H1 (cell line): ENCODE results near the gene NDUFA6. TPM values are rescaled to one million over a fixed set of nuclear protein-coding genes. Genes with fewer than 3 reads are reported as not detected.

Source experiments
- CTCF ChIA-PET: fragments of 300-600 bp; sonication (Branson Sonifier 250); formaldehyde crosslinking; loops from one replicate; lab custom pipeline; 2021; ENCODE audit not compliant: partially characterized antibody; lab: Charles Lee
- POLR2A ChIA-PET: fragments of 300-600 bp; sonication (Branson Sonifier 250); formaldehyde crosslinking; loops from one replicate; lab custom pipeline; 2021; ENCODE audit warnings: inconsistent platforms; ENCODE audit not compliant: partially characterized antibody; lab: Charles Lee
- DNase-seq, 2 experiments: peaks; one replicate each; pipeline versions ENCODE4 v3.0.0 to v3.0.0-alpha.2; 2010 to 2022; ENCODE audit warnings: low spot score in 2 of 2, low read depth in 1 of 2, mixed read lengths in 1 of 2
- FAIRE-seq: peaks from 2 replicates; lab custom pipeline; 2011; peaks lifted over from hg19 to GRCh38; lab: Jason Lieb, UNC
- H2AFZ ChIP-seq: 2 replicates; pipeline ENCODE4 v1.8.1; 2012; ENCODE audit warnings: low read length, inconsistent platforms
- H2AK5ac ChIP-seq: 2 replicates; pipeline ENCODE4 v1.6.1; 2013; ENCODE audit warnings: low read depth, low read length
- H2BK120ac ChIP-seq: replicated peaks from 2 replicates; pipeline ENCODE3; 2013; ENCODE audit warnings: low read depth, low read length, inconsistent platforms
- H2BK12ac ChIP-seq: 2 replicates; pipeline ENCODE4 v1.6.1; 2013; ENCODE audit warnings: low read depth, low read length
- H2BK15ac ChIP-seq: 2 replicates; pipeline ENCODE4 v1.6.1; 2013; ENCODE audit warnings: low read length
- H2BK20ac ChIP-seq: 2 replicates; pipeline ENCODE4 v1.6.1; 2013; ENCODE audit warnings: low read length
- H2BK5ac ChIP-seq: 2 replicates; pipeline ENCODE4 v1.6.1; 2013; ENCODE audit warnings: low read depth, low read length
- H3K14ac ChIP-seq: 2 replicates; pipeline ENCODE4 v1.6.1; 2013; ENCODE audit warnings: inconsistent platforms; ENCODE audit not compliant: insufficient read length
- H3K18ac ChIP-seq: 2 replicates; pipeline ENCODE4 v1.6.1; 2013; ENCODE audit warnings: low read length; ENCODE audit errors: extremely low read depth
- H3K23ac ChIP-seq: 2 replicates; pipeline ENCODE4 v1.6.1; 2013; ENCODE audit warnings: inconsistent platforms; ENCODE audit not compliant: insufficient read length
- H3K23me2 ChIP-seq: 2 replicates; pipeline ENCODE4 v1.6.1; 2013; ENCODE audit warnings: low read depth, low read length
- H3K27ac ChIP-seq: 2 replicates; pipeline ENCODE4 v1.6.1; 2011; ENCODE audit warnings: low read depth, low read length, inconsistent platforms
- H3K27me3 ChIP-seq, 4 experiments: replicated peaks in 1 of 4; 1 replicate in 1 of 4; 2 replicates in 3 of 4; pipeline versions ENCODE4 v1.6.1 to v1.8.1; 2011 to 2013; ENCODE audit warnings: low read length in 3 of 4, mild to moderate bottlenecking in 3 of 4, inconsistent platforms in 2 of 4, mixed read lengths in 2 of 4, moderate library complexity in 1 of 4; ENCODE audit not compliant: control insufficient read depth in 3 of 4, insufficient read depth in 3 of 4; ENCODE audit errors: extremely low read depth in 1 of 4
- H3K36me3 ChIP-seq, 4 experiments: 2 replicates each; pipeline versions ENCODE4 v1.6.1 to v1.8.1; 2011 to 2013; ENCODE audit warnings: mild to moderate bottlenecking in 4 of 4, low read length in 3 of 4, moderate library complexity in 2 of 4, control low read depth in 1 of 4, inconsistent platforms in 1 of 4; ENCODE audit not compliant: insufficient read depth in 4 of 4, control insufficient read depth in 2 of 4
- H3K4ac ChIP-seq: replicated peaks from 2 replicates; pipeline ENCODE3; 2013; ENCODE audit warnings: low read length, low read depth, mixed read lengths, inconsistent platforms; ENCODE audit not compliant: insufficient read length
- H3K4me1 ChIP-seq, 4 experiments: replicated peaks in 1 of 4; 1 replicate in 1 of 4; 2 replicates in 3 of 4; pipeline versions ENCODE4 v1.6.1 to v1.8.1; 2011 to 2013; ENCODE audit warnings: low read length in 3 of 4, inconsistent platforms in 2 of 4, mixed read lengths in 1 of 4; ENCODE audit not compliant: insufficient read depth in 4 of 4, control insufficient read depth in 3 of 4
- H3K4me2 ChIP-seq, 2 experiments: 2 replicates each; pipeline versions ENCODE4 v1.6.1 to v1.8.1; 2011 to 2013; ENCODE audit warnings: low read depth in 2 of 2, low read length in 2 of 2, control low read depth in 1 of 2, inconsistent platforms in 1 of 2, mild to moderate bottlenecking in 1 of 2; ENCODE audit not compliant: insufficient read depth in 1 of 2
- H3K4me3 ChIP-seq, 4 experiments: fragments of 200-600, 300-600 bp in 1 of 4; sonication (generic), shearing (Covaris generic), sonication (Bioruptor Twin) in 1 of 4; 2 replicates each; pipeline versions ENCODE4 v1.5.1 to v1.8.1; 2011 to 2016; ENCODE audit warnings: low read length in 4 of 4, low read depth in 3 of 4, control low read depth in 2 of 4, inconsistent platforms in 2 of 4, mild to moderate bottlenecking in 2 of 4, mixed read lengths in 1 of 4, moderate library complexity in 1 of 4; ENCODE audit not compliant: insufficient read depth in 2 of 4; ENCODE audit errors: extremely low read depth in 1 of 4
- H3K56ac ChIP-seq: replicated peaks from 2 replicates; pipeline ENCODE3; 2013; ENCODE audit warnings: low read depth, mild to moderate bottlenecking, mixed read lengths, low read length, inconsistent platforms; ENCODE audit not compliant: insufficient read length
- H3K79me1 ChIP-seq: 2 replicates; pipeline ENCODE4 v1.6.1; 2013; ENCODE audit warnings: low read depth, low read length, control low read depth
- H3K79me2 ChIP-seq, 2 experiments: 2 replicates each; pipeline versions ENCODE4 v1.6.1 to v1.8.1; 2012 to 2013; ENCODE audit warnings: low read length in 2 of 2, mild to moderate bottlenecking in 2 of 2, inconsistent platforms in 1 of 2; ENCODE audit not compliant: insufficient read depth in 2 of 2, control insufficient read depth in 1 of 2
- H3K9ac ChIP-seq, 4 experiments: replicated peaks in 1 of 4; 1 replicate in 1 of 4; 2 replicates in 3 of 4; pipeline versions ENCODE4 v1.6.1 to v1.8.1; 2011 to 2013; ENCODE audit warnings: low read depth in 3 of 4, low read length in 3 of 4, control low read depth in 2 of 4, mild to moderate bottlenecking in 2 of 4, moderate library complexity in 2 of 4, inconsistent platforms in 1 of 4; ENCODE audit errors: extremely low read depth in 1 of 4
- H3K9me3 ChIP-seq, 2 experiments: 2 replicates each; pipeline versions ENCODE4 v1.6.1 to v1.8.1; 2012 to 2013; ENCODE audit warnings: mild to moderate bottlenecking in 2 of 2, moderate library complexity in 2 of 2, control low read depth in 1 of 2, inconsistent platforms in 1 of 2, low read depth in 1 of 2, low read length in 1 of 2, mixed read lengths in 1 of 2; ENCODE audit not compliant: insufficient read depth in 2 of 2
- H4K20me1 ChIP-seq, 2 experiments: replicated peaks in 1 of 2; 2 replicates each; pipeline versions ENCODE3 to v1.8.1; 2011 to 2013; ENCODE audit warnings: inconsistent platforms in 2 of 2, low read length in 2 of 2, mild to moderate bottlenecking in 1 of 2; ENCODE audit not compliant: insufficient read depth in 2 of 2, control insufficient read depth in 1 of 2
- H4K5ac ChIP-seq: 2 replicates; pipeline ENCODE4 v1.6.1; 2013; ENCODE audit warnings: low read length, low read depth, mixed read lengths, inconsistent platforms; ENCODE audit not compliant: insufficient read length
- H4K8ac ChIP-seq: 2 replicates; pipeline ENCODE4 v1.8.0; 2013; ENCODE audit warnings: mild to moderate bottlenecking, moderate library complexity, low read length, inconsistent platforms; ENCODE audit not compliant: insufficient read depth; ENCODE audit errors: extremely low read depth
- H4K91ac ChIP-seq: replicated peaks from 2 replicates; pipeline ENCODE3; 2013; ENCODE audit warnings: low read length, mixed read lengths, inconsistent platforms; ENCODE audit not compliant: insufficient read length
- ASH2L ChIP-seq: fragments of 200-600, 300-600 bp; sonication (generic); IDR thresholded peaks from one replicate; pipeline ENCODE4 v1.7.1; 2017; ENCODE audit warnings: low read length
- CEBPB ChIP-seq: IDR thresholded peaks from 2 replicates; pipeline ENCODE4 v1.6.1; 2012; ENCODE audit warnings: low read depth, low read length
- CREB1 ChIP-seq: IDR thresholded peaks from 2 replicates; pipeline ENCODE4 v1.6.1; 2012; ENCODE audit warnings: inconsistent platforms
- GTF2F1 ChIP-seq: IDR thresholded peaks from 2 replicates; pipeline ENCODE4 v1.6.1; 2012; ENCODE audit warnings: low read depth, low read length, improper control_type of control experiment, borderline replicate concordance
- SIRT6 ChIP-seq: IDR thresholded peaks from one replicate; pipeline ENCODE4 v1.7.1; 2012; ENCODE audit warnings: low read length, inconsistent platforms
- SP2 ChIP-seq: IDR thresholded peaks from 2 replicates; pipeline ENCODE4 v1.6.1; 2012; ENCODE audit warnings: mild to moderate bottlenecking, low read length, inconsistent platforms
- SRF ChIP-seq: IDR thresholded peaks from 2 replicates; pipeline ENCODE4 v1.6.1; 2011; ENCODE audit warnings: mild to moderate bottlenecking, low read depth, low read length, moderate library complexity
- TAF7 ChIP-seq: optimal IDR thresholded peaks from 2 replicates; pipeline ENCODE3; 2011; ENCODE audit warnings: low read depth, mild to moderate bottlenecking, inconsistent platforms, low read length, moderate library complexity, borderline replicate concordance
- ZNF274 ChIP-seq: IDR thresholded peaks from 2 replicates; pipeline ENCODE4 v1.7.0; 2012; ENCODE audit warnings: low read length, borderline replicate concordance; ENCODE audit errors: extremely low read depth
- WGBS, 2 experiments: shearing (Covaris generic) in 1 of 2; methylation state at CpG; one replicate each; pipeline versions ENCODE4 v1.1.6 to v1.1.7; 2013 to 2015; ENCODE audit warnings: low lambda C conversion rate in 2 of 2, mixed read lengths in 2 of 2, inconsistent platforms in 1 of 2, low coverage in 1 of 2, missing lambda C conversion rate in 1 of 2; ENCODE audit not compliant: insufficient replicate concordance in 2 of 2, insufficient coverage in 1 of 2, insufficient read length in 1 of 2; ENCODE audit errors: extremely low coverage in 1 of 2, missing lambda C conversion rate in 1 of 2; 5-methylcytosine and 5-hydroxymethylcytosine counted together
- polyA plus RNA-seq, 7 experiments: library from polyadenylated mRNA; depleted of rRNA in 3 of 7; stranded (reverse) in 5 of 7; unstranded in 2 of 7; fragments of >200 nt in 5 of 7; fragments of 200-250 nt in 2 of 7; gene quantifications; 1 replicate in 5 of 7; 2 replicates in 1 of 7; 4 replicates in 1 of 7; pipeline versions ENCODE4 v1.2.1 to v1.2.3, GENCODE V29; 2011 to 2013; ENCODE audit warnings: missing spikeins in 2 of 7, mixed read lengths in 2 of 7
- total RNA-seq: library from RNA; stranded (reverse); fragmentation: NEBNext Ultra II Directional; extraction: Animal tissue kit (Norgen Biotek cat#: 25700); gene quantifications from 2 replicates; pipeline ENCODE4 v1.2.1, GENCODE V29; 2021
- TF ChIP-seq, protein P1 (sequence below): IDR thresholded peaks from 2 replicates; pipeline ENCODE4 v1.6.1; 2012; ENCODE audit warnings: low read length, inconsistent platforms
- TF ChIP-seq, protein P2 (sequence below): IDR thresholded peaks from 2 replicates; pipeline ENCODE4 v1.6.1; 2011; ENCODE audit warnings: low read depth, mild to moderate bottlenecking, low read length; ENCODE audit not compliant: insufficient read depth
- TF ChIP-seq, protein P3 (sequence below): IDR thresholded peaks from 2 replicates; pipeline ENCODE4 v1.6.1; 2012; ENCODE audit warnings: inconsistent platforms

The NDUFA6 gene
- total and polyA plus RNA-seq, 2 of the 8 experiments (the other 6 are each of a cell fraction or from before 2014, with no cell fraction given): 76.2 to 105 TPM

DNA sequence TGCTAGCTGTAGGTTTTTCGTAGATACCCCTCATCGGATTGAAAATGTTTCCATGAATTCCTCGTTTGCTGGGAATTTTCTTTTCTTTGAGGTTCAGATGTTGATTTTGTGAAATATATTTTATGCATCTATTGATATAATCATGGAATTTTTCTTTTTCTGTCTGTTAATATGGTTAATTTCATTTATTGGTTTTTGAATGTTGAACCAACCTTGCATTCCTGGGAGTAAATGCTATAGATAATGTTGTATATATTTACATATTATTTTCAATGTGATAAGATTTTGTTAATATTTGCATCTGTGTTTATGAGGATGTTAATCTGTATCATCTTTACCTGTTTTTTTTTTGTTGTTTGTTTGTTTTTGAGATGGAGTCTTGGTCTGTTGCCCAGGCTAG lies 10.6 kb upstream of the NDUFA6 start:
- Histone ChIP-seq H3K23ac (no peak overlapping the region), H2BK5ac (no peak overlapping the region), H3K27me3 (peaks cover 0 to 2% (median 0%) of the 10 kb centered on the region in 4 experiments; a peak in 1 of 7 replicates), H3K4ac (no peak overlapping the region), H4K5ac (no peak overlapping the region), H3K23me2 (no peaks in the 10 kb centered on the region), H3K14ac (no peak overlapping the region), H2AFZ (no peak overlapping the region), H3K4me2 (no peak overlapping the region), H3K36me3 (no peaks in the 10 kb centered on the region), H4K20me1 (no peaks in the 10 kb centered on the region), H4K8ac (no peak overlapping the region), H3K79me1 (no peaks in the 10 kb centered on the region), H2AK5ac (no peak overlapping the region), H4K91ac (no peak overlapping the region), H3K9me3 (no peaks in the 10 kb centered on the region), H3K4me1 (no peaks in the 10 kb centered on the region), H2BK20ac (no peak overlapping the region), H3K4me3 (no peak overlapping the region), H3K9ac (no peak overlapping the region), H3K27ac (no peak overlapping the region), H3K56ac (no peak overlapping the region), H3K18ac (no peak overlapping the region), H3K79me2 (no peaks in the 10 kb centered on the region), H2BK120ac (no peak overlapping the region), H2BK15ac (no peak overlapping the region), H2BK12ac (no peak overlapping the region)
- no peak for DNase-seq
- ChIA-PET CTCF (interaction anchor here (1.5 to 4.6 kb wide), 4 partner anchors 9 to 343 kb away, joined by 3 to 21 read pairs (median 19); no protein-coding TSS in a partner anchor), POLR2A (interaction anchor here (3.5 kb wide), 1 partner anchor 10 kb away, joined by 18 read pairs; the partner anchor contains the start of gene NDUFA6)
- no peak for FAIRE-seq
- WGBS, 2 experiments: 90% methylated on average over 3 of the region's 3 CpGs; no CpG with 5 or more reads in 1 of the 2 experiments
- TF ChIP-seq, protein P1, sequence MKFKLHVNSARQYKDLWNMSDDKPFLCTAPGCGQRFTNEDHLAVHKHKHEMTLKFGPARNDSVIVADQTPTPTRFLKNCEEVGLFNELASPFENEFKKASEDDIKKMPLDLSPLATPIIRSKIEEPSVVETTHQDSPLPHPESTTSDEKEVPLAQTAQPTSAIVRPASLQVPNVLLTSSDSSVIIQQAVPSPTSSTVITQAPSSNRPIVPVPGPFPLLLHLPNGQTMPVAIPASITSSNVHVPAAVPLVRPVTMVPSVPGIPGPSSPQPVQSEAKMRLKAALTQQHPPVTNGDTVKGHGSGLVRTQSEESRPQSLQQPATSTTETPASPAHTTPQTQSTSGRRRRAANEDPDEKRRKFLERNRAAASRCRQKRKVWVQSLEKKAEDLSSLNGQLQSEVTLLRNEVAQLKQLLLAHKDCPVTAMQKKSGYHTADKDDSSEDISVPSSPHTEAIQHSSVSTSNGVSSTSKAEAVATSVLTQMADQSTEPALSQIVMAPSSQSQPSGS: no peak
- TF ChIP-seq CREB1 (no peak), SIRT6 (no peak), TAF7 (no peak), GTF2F1 (no peak), ASH2L (no peak), SRF (no peak), CEBPB (no peak), ZNF274 (no peak), SP2 (no peak)
- TF ChIP-seq, protein P2, sequence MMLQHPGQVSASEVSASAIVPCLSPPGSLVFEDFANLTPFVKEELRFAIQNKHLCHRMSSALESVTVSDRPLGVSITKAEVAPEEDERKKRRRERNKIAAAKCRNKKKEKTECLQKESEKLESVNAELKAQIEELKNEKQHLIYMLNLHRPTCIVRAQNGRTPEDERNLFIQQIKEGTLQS: no peak
- TF ChIP-seq, protein P3, sequence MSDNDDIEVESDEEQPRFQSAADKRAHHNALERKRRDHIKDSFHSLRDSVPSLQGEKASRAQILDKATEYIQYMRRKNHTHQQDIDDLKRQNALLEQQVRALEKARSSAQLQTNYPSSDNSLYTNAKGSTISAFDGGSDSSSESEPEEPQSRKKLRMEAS: no peak
